IgD-negative memory B cell (primary cell): Measurements from ENCODE around the gene DUSP6. TPM values are rescaled to one million over a fixed set of nuclear protein-coding genes. Genes with fewer than 3 reads are reported as not detected.
"Not testable (repeated sequence)": the region's sequence is repeated elsewhere in the genome, so short reads cannot be mapped to it uniquely, and the experiment has no call there.

Experiments
- H3K27ac Mint-ChIP-seq, 3 donors: one replicate each; pipeline ENCODE4 v1.8.0; 2020 to 2022; ENCODE audit warnings: mild to moderate bottlenecking in 3 of 3, mixed read lengths in 3 of 3, moderate library complexity in 1 of 3
- H3K27me3 Mint-ChIP-seq: one replicate; pipeline ENCODE4 v1.8.0; 2021; ENCODE audit warnings: mixed read lengths
- H3K36me3 Mint-ChIP-seq: one replicate; pipeline ENCODE4 v1.8.0; 2020; ENCODE audit warnings: mild to moderate bottlenecking, mixed read lengths
- H3K4me1 Mint-ChIP-seq, 3 donors: one replicate each; pipeline ENCODE4 v1.8.0; 2020 to 2022; ENCODE audit warnings: mixed read lengths in 3 of 3, mild to moderate bottlenecking in 1 of 3
- H3K4me3 Mint-ChIP-seq, 4 donors: one replicate each; pipeline ENCODE4 v1.8.0; 2020 to 2022; ENCODE audit warnings: mild to moderate bottlenecking in 4 of 4, mixed read lengths in 4 of 4, moderate library complexity in 3 of 4
- H3K9me3 Mint-ChIP-seq, 3 donors: one replicate each; pipeline ENCODE4 v1.8.0; 2020 to 2021; ENCODE audit warnings: mixed read lengths in 3 of 3, mild to moderate bottlenecking in 1 of 3
- polyA plus RNA-seq: library from polyadenylated mRNA; unstranded; fragments of 300-500 nt; fragmentation: Illumina TruSeq; gene quantifications from one replicate; pipeline ENCODE4 v1.2.3, GENCODE V29; 2021

Gene DUSP6
- polyA plus RNA-seq, 1 donor from 2014 or later = 7.7 TPM

DNA sequence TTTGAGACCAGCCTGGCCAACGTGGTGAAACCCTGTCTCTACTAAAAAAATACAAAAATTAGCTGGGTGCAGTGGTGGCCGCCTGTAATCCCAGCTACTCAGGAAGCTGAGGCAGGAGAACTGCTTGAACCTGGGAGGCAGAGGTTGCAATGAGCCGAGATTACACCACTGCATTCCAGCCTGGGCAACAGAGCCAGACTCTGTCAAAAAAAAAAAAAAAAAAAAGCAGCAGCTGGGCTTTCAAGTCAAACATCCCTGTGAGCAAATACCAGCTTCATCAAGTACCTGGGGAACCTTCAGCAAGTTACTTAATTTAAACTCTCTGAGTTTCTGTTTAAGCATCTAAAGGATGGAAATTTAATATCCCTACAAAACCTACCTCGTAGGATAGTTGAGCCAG is 15.2 kb downstream of the DUSP6 start:
- H3K27me3 Mint-ChIP-seq, H3K36me3 Mint-ChIP-seq, H3K4me3 Mint-ChIP-seq, H3K4me1 Mint-ChIP-seq, H3K9me3 Mint-ChIP-seq, H3K27ac Mint-ChIP-seq: not testable (repeated sequence)

DNA sequence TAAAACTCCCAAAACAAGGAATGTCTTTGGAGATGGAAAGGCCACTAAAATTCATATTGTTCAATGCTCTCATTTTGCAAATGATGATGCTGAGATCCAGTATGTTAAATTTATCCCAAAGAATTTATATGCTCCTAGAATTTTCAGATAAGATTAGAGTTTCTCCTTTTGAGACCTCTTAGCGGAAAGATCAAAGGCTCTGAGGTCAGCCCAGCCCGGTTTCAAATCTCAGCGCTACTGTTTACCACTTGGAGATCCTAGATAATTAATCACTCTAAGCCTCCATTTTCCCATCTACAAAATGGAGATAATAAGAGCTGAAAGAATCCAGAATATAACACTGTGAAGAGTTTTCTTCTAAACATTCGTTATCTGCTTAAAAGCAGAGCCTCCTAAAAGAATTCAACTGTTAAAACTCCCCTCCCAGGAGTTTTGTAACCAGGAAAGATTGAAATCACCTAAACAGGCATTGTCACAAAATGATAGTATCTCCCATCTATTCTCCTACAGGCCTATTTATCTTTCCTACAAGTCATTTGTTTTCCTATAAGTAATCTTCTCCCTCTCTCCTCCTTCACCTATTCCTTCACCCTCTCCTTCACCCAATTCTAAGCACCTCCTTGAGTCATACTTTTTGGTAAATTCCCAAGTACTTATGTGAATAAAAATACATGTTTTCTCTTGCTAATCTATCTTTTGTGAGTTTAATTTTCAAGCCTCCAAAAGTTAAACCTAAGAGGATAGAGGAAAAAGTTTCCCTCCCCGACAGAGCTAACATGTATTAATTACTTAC is 16.7 kb downstream of the DUSP6 start:
- no peaks in the 10 kb centered on the region for H3K36me3 Mint-ChIP-seq
- no peak overlapping the region for H3K27ac Mint-ChIP-seq
- H3K9me3 Mint-ChIP-seq = peaks cover 2 to 4% (median 3%) of the 10 kb centered on the region in 3 donors
- peaks cover 2 to 8% (median 8%) of the 10 kb centered on the region in 3 donors for H3K4me1 Mint-ChIP-seq
- no peaks in the 10 kb centered on the region for H3K27me3 Mint-ChIP-seq
- H3K4me3 Mint-ChIP-seq = no peak overlapping the region

DNA sequence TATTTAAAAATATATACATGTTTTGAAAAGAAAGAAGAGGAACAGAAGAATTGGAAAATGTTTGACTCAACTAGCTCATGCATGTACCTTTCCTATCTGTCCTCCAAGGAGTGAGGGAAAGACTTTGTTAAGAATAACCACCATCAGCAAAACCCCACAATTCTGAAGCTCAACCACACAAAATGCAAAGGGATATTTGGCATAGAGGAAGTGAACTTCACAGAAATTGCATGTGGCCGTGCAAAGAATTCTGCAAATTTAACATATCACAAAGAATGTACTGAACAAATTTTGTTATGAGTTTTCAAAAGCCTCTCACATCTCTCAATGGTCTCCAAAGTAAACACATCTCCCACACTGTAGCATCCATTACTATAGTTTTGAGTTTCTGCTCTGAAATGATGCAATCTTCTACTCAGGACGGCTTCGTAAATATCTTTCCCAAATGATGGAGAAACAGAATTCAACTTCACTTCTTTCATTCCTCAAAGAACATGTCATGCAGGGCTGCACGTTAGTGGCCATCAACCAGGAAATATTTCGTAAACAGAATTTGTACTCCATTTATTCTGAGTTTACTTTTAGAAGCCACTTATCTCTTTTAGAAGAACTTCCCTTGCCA is 17.6 kb downstream of the DUSP6 start:
- Mint-ChIP-seq H3K9me3 (peaks cover 6% of the 10 kb centered on the region in 3 donors), H3K27me3 (no peaks in the 10 kb centered on the region), H3K36me3 (no peaks in the 10 kb centered on the region), H3K27ac (peak overlapping the region in 1 of 3 donors; percentile 3), H3K4me1 (peaks cover 2 to 8% (median 8%) of the 10 kb centered on the region in 3 donors), H3K4me3 (no peak overlapping the region)

DNA sequence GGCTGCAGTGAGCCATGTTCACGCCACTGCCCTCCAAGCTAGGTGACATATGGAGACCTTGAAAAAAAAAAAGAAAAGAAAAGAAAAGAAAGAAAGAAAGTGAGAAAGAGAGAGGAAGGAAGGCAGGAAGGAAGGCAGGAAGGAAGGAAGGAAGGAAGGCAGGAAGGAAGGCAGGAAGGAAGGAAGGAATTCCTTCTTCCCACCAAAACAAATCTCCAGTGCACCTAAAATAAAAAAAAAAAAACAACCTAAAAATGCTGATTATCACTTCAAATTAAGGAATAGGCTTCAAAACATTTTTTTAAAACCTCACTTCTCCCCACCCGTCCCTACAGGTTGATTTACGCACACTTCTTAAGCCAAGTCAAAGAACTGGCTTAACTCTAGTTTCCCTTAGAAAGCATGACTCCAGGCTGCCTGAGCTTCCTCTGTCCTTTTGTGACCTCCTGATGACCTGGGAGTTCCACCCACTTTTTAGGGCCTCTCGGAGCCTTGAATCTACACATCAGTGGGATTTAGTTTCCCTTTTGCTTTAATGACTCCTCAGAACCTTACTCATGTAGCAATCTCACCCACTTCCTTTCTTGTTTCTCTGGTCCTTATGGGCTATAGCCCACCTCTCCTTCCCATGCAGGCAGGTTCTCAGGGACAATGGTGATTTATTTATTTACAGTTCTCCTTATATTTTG is 18.6 kb downstream of the DUSP6 start:
- H3K9me3 Mint-ChIP-seq = peaks cover 6% of the 10 kb centered on the region in 3 donors
- H3K27me3 Mint-ChIP-seq = peaks cover 1% of the 10 kb centered on the region
- peaks cover 1% of the 10 kb centered on the region for H3K36me3 Mint-ChIP-seq
- no peak overlapping the region for H3K27ac Mint-ChIP-seq
- no peak overlapping the region for H3K4me3 Mint-ChIP-seq
- H3K4me1 Mint-ChIP-seq = peaks cover 2 to 8% (median 8%) of the 10 kb centered on the region in 3 donors

DNA sequence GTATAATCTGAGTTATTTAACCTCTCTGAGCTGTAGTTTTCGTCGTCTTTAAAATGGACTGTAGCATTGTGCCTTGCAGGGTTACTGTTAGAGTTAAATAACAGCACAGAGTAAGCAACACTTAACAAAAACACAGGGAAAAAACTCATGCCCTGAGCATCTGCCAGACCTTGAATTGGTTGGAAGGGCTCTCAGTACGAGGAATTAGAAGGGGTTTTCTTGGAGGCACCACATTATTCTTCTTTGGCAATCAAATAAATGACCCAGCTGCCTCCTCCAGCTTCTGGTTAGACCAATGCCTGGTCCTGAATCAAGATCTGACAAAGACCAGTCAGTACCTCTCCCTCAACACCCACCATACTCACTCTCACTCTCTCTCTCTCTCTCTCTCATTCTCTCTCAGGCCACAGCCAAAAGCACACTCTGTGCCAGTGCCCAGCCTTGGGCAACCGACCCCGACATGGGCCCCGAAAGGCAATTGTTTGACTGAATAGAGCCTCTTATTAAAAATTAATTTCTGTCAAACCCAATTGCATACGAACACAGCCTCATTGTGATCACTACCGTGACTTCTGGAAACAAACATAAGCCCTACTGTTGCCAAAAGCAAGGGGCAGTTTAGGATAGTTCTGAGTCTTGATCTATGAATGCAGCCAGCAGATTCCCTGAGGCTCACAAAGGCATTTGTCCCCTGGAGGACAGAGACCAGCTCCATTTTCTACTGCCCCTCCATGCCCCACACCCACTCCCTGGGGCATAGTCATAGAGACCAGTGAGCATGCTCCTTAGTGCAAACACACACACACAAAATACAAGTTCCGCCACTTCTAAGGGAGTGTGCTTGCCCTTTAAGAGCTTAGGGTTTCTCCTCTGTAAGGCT is 23.9 kb downstream of the DUSP6 start:
- H3K27ac Mint-ChIP-seq = peak overlapping the region in 1 of 3 donors; percentile 45
- peaks cover under 1 to 2% (median 2%) of the 10 kb centered on the region in 3 donors for H3K4me1 Mint-ChIP-seq
- H3K4me3 Mint-ChIP-seq = no peak overlapping the region
- peaks cover 6 to 7% (median 6%) of the 10 kb centered on the region in 3 donors for H3K9me3 Mint-ChIP-seq
- H3K27me3 Mint-ChIP-seq = peaks cover 7% of the 10 kb centered on the region
- H3K36me3 Mint-ChIP-seq = peaks cover 1% of the 10 kb centered on the region

DNA sequence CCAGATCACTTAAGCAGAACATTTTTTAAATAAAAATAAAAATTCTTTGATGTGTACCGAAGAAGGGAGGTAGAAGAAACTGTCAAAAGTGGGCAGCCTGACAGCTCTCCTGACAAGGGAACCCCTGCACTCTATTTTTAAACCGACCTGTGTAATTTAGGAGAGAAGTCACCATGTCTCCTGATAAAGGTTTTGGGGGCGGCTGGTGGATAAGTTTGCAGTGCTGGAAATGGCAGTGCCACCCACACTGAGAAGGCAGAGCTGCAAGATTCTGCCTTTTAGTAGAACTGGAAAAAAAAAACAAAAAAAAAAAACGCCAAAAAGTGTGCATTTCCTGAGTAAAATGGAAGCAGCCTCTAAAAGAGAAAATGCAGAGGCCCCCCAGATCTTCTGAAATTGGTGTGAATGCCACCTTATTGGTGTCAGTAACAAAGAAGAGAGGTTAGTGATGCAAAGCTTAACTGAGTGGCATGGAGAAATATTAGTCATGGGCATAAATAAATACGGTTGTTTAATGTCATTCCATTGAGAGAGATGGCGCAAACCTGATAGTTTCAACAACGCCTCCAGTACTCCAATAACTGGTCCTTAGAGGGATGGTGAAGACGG is 24.7 kb downstream of the DUSP6 start:
- Mint-ChIP-seq H3K4me3 (no peak overlapping the region), H3K27ac (no peak overlapping the region), H3K27me3 (peaks cover 7% of the 10 kb centered on the region), H3K4me1 (peaks cover 0 to 1% (median 0%) of the 10 kb centered on the region in 3 donors), H3K36me3 (peaks cover 1% of the 10 kb centered on the region), H3K9me3 (peaks cover 6 to 7% (median 6%) of the 10 kb centered on the region in 3 donors)

DNA sequence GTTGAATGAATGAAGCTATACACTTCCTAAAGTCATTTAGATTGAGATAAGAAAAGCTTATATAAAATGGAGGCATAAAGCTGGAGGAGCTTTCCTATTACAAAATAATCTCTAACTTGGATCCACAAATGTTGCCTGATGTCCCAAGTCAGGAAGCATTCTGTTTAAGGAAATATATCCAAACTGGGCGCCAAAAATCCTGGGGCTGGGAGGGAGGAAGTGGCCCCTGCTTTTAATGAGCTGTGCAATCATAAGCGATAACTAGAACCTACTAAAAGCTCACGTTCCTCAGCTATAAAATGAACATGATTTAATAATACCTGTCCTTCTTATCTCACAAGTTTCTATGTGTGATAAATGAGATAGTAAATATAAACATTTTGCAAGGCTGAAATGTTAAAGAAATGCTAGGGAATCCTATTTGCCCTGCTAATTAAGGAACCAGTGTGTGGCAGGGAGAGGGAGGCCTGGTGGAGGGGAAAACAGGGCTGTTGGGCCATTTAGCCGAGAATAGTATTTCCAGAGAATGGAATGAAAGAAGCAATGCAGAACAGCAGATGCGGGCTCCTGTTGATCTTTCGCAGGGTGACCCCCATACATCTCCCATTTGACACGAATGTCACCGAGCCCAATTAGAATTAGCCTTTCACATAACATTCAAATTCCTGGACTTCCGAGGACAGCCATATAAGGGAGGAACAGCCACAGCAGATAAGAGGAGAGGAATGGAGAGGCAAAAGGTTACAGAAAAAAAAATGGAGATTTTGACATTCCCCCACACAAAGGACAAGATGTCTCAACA is 25.9 kb downstream of the DUSP6 start:
- Mint-ChIP-seq H3K36me3 (peaks cover 1% of the 10 kb centered on the region), H3K27me3 (peaks cover 7% of the 10 kb centered on the region), H3K27ac (no peak overlapping the region), H3K4me3 (no peak overlapping the region), H3K9me3 (peaks cover 6% of the 10 kb centered on the region in 3 donors), H3K4me1 (peaks cover 0 to 1% (median 0%) of the 10 kb centered on the region in 3 donors)

DNA sequence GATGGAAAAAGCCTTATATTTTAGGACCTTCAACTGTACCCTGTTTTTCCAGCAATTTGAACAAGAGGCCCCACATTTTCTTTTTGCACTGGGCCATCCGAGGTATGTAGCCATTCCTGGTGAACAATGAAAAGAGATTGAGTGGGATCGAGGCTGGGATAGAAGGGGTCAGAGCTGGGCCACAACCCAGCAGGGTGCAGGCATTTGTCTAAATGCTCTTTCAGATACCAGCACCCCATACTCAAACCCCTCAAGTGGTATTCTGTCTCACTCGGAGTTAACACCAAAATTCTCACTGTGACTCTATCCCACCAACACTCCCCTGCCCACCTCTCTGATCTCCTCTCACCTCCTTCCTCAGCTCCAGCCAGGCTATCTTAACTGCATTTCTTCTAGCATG is 26.8 kb downstream of the DUSP6 start:
- Mint-ChIP-seq H3K36me3 (peaks cover 1% of the 10 kb centered on the region), H3K4me3 (no peak overlapping the region), H3K4me1 (peaks cover 0 to 1% (median 1%) of the 10 kb centered on the region in 3 donors), H3K27me3 (peaks cover 7% of the 10 kb centered on the region), H3K27ac (no peak overlapping the region), H3K9me3 (peaks cover under 1 to 3% (median 2%) of the 10 kb centered on the region in 3 donors)

DNA sequence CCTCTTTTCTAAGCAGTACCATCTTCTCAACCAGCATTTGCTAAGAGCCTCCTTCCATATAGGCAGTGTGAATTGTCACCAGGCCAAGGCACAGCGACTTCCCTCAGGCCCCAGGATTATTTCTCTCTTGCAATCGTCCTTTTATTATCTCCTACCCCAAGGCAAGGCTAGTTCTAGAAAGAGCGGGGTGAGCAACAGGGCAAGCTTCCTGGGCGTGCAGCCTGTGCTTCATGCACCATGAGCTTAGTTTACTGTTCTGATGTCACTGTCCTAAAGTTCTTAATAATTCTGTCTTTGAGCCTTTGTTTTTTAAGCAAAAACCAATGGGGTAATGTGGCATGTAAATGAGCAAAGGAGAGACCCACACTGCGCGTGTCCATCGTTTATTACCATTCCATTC is 27.9 kb downstream of the DUSP6 start:
- H3K36me3 Mint-ChIP-seq = peaks cover 1% of the 10 kb centered on the region
- no peak overlapping the region for H3K4me3 Mint-ChIP-seq
- peaks cover 5 to 8% (median 7%) of the 10 kb centered on the region in 3 donors for H3K4me1 Mint-ChIP-seq
- H3K27me3 Mint-ChIP-seq = peaks cover 7% of the 10 kb centered on the region
- H3K9me3 Mint-ChIP-seq = peaks cover 0 to 2% (median 0%) of the 10 kb centered on the region in 3 donors
- H3K27ac Mint-ChIP-seq = no peak overlapping the region

DNA sequence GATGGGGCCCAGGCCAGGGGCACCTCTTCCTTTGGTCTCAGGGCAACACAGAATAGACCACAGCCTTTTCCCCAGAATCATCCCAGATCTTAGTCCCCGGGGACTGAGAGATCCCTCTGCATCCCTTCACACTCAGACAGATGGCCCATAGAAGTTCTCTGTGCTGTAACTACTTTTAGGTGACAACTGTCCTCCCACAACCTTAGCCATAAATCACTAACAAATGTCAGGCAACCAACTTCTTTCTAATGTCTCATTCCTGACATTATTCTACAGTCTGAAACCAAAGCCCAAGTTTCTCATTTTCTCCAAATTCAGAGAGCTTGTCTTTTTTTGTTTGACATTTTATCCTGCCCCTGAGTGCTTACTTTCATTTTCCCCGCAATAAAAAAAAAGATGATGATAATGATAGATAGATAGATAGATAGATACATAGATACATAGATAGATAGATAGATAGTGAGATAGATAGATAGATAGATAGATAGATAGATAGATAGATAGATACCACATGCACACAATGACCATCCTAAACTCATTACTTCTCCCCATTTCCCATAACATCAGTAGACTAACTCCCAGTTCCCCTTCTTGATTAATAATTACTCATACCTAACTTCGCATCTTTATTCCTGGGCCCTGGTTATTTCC is 28.6 kb downstream of the DUSP6 start:
- no peaks in the 10 kb centered on the region for H3K36me3 Mint-ChIP-seq
- no peak overlapping the region for H3K27ac Mint-ChIP-seq
- H3K4me1 Mint-ChIP-seq = peaks cover 8 to 12% (median 10%) of the 10 kb centered on the region in 3 donors
- no peak overlapping the region for H3K4me3 Mint-ChIP-seq
- H3K27me3 Mint-ChIP-seq = peaks cover 5% of the 10 kb centered on the region
- H3K9me3 Mint-ChIP-seq = peaks cover 0 to 2% (median 0%) of the 10 kb centered on the region in 3 donors

DNA sequence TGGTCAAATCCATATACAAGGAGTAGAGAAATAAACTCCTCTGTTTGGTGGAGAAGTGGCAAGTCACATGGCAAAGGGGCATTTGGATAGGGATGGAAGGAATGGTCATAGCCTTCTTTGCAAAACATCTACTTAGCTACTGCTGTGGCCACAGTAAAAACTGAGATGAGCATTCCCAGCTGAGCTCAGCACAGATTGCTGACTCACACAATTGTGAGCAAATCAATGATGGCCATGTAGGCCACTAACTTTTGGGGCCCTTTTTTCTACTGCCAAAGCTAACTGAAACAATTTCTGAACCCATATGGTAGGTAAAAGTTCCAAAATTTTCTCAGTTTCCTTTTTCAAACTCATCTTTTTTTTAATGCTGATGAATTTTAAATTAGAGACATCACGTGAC is 31.6 kb downstream of the DUSP6 start:
- no peak overlapping the region for H3K27ac Mint-ChIP-seq
- no peaks in the 10 kb centered on the region for H3K36me3 Mint-ChIP-seq
- peaks cover 12 to 18% (median 14%) of the 10 kb centered on the region in 3 donors for H3K4me1 Mint-ChIP-seq
- H3K27me3 Mint-ChIP-seq = no peaks in the 10 kb centered on the region
- no peaks in the 10 kb centered on the region for H3K9me3 Mint-ChIP-seq
- no peak overlapping the region for H3K4me3 Mint-ChIP-seq

DNA sequence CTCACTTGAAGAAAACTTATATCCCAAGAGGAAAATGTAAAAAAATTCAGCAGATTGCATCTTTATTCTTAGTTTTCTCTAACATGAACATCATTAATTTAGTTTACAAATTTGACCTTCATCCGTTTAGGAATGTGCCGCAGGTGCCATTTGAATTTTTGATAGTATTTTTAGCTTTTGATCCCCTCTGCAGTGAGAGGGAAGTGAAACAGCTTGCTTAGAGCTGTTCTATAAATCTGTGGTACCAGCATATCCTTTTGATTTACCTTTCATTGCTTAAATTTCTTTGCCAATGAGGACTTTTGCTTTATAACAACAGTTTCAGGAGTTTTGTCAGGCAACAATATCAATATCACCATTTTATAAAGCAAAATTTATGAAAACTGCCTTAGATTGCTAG is 32.7 kb downstream of the DUSP6 start:
- H3K36me3 Mint-ChIP-seq = no peaks in the 10 kb centered on the region
- H3K27me3 Mint-ChIP-seq = no peaks in the 10 kb centered on the region
- H3K27ac Mint-ChIP-seq = no peak overlapping the region
- H3K9me3 Mint-ChIP-seq = no peaks in the 10 kb centered on the region
- peaks cover 12 to 18% (median 14%) of the 10 kb centered on the region in 3 donors for H3K4me1 Mint-ChIP-seq
- H3K4me3 Mint-ChIP-seq = peak overlapping the region in 2 of 4 donors; percentile 6 to 7

DNA sequence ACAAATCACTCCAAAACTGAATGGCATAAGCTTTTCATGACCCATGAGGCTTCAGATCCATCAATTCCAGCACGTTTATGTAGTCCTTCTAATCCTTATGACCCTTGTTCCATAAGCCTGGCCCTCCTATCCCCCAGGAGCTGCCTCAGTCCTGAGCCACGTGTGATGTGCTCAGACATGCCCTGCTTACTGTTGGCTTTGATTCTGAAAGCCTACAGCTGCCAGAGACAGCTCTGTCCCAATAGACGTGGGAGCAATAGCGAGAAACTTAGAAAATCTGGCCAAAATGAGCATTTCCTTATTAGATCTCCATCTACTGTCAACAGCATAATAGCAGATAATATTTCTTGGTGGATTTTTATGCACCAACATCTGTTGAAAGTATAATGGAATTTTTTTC is 33.2 kb downstream of the DUSP6 start:
- Mint-ChIP-seq H3K4me3 (peak overlapping the region in 1 of 4 donors; percentile 12), H3K9me3 (no peaks in the 10 kb centered on the region), H3K36me3 (no peaks in the 10 kb centered on the region), H3K27me3 (no peaks in the 10 kb centered on the region), H3K27ac (no peak overlapping the region), H3K4me1 (peaks cover 13 to 18% (median 14%) of the 10 kb centered on the region in 3 donors)
